GM12872 (cell line): Measurements from ENCODE around the gene MS4A15.

Experiments used
- TF ChIP-seq, protein P1 (sequence below): IDR thresholded peaks from 3 replicates; pipeline ENCODE4 v1.5.1; 2011; ENCODE audit warnings: low read depth, mild to moderate bottlenecking, low read length, moderate library complexity; ENCODE audit not compliant: insufficient read depth

MS4A15 gene

DNA sequence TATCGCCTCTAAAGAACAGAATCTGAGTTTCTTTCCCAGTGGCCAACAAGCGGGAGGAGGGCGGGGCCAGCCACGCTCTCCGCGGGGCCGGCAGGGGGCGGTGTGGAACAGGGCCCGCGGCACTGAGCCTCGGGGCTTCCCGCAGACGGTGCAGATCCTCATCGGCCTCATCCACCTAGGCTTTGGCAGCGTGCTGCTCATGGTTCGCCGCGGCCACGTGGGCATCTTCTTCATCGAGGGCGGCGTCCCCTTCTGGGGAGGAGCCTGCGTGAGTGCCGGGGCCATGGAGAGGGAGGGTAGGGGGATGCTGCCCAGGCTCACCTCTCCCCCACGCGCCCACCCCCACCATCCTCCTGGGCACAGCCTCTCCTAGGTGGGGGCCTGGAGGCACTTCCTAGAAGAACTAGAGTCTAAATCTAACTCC lies 10.7 kb downstream of the MS4A15 start:
- TF ChIP-seq, protein P1, sequence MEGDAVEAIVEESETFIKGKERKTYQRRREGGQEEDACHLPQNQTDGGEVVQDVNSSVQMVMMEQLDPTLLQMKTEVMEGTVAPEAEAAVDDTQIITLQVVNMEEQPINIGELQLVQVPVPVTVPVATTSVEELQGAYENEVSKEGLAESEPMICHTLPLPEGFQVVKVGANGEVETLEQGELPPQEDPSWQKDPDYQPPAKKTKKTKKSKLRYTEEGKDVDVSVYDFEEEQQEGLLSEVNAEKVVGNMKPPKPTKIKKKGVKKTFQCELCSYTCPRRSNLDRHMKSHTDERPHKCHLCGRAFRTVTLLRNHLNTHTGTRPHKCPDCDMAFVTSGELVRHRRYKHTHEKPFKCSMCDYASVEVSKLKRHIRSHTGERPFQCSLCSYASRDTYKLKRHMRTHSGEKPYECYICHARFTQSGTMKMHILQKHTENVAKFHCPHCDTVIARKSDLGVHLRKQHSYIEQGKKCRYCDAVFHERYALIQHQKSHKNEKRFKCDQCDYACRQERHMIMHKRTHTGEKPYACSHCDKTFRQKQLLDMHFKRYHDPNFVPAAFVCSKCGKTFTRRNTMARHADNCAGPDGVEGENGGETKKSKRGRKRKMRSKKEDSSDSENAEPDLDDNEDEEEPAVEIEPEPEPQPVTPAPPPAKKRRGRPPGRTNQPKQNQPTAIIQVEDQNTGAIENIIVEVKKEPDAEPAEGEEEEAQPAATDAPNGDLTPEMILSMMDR: no peak

DNA sequence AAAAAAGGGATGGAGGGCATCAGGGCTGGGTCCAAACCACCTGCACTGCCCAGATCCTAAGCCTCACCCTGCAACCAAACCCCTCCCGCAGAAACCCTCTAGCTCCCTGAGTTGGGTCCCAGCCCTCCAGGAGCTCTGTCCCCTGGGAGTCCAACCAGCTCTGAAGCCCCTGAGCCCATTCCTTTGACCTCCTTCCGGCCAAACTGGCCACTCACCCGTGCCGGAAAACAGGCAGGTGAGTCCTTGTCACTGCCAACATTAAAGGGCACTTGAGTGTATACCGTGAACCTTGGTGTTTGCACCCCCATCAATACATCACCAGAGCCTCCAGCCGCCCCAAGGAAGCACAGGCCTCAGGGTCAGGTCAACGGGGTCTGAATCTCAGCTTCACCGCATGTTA lies 11.5 kb downstream of the MS4A15 start:
- TF ChIP-seq, protein P1: no peak

DNA sequence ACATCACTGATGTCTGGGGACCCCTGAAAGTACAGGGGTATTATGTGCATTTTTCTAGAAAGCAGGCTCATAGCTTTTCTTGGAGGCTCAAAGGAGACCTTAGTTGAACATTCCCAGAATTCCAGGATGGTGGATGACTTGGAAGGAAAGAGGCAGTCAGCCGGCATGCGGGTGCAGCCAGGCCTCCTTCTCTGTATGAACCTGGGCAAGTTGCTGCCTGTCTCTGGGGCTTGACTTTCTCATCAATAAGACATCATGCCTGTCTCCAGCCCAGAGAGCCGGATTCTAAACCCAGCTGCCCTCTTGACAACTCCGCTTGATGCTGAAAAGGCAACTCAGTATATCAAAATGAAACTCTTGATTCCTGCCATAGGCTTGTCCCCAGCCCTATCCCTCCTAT lies 12.6 kb downstream of the MS4A15 start:
- TF ChIP-seq, protein P1: no peak

DNA sequence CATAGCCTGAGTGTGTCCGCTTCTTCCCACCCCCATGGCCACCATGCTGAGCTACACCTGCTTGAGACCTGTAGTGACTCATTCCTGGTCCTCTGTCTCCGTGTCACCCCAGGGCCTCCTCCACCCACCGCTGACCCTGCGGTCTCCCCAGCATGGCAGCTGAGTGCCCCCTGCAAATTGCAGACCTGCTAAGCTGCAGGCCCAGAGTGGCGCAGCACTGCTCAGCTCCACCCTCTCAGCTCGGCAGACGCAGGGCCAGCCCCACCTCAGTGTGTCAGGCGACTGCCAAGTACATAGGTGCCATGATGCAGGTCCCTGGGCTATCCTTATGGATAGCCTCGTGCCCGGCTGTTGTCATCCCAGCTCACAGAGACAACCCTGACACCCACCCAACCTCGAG lies 13.1 kb downstream of the MS4A15 start:
- TF ChIP-seq, protein P1: no peak

DNA sequence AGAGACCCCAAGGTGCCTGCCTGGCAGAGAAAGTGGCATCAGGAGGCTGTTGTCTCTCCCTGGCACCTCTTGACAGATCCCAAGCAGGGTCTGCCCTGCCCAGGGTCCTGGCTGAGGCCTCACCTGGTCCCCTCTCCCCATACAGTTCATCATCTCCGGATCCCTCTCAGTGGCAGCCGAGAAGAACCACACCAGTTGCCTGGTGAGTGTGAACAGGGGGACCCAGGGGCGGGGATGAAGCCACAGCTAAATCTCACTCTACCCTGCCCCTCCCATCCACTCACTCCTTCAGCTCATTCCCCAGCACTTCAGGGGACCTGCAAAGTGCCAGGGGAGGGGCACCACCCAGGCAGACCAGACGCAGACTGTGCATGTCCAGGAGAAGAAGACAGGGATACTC lies 14.5 kb downstream of the MS4A15 start:
- TF ChIP-seq, protein P1: no peak

DNA sequence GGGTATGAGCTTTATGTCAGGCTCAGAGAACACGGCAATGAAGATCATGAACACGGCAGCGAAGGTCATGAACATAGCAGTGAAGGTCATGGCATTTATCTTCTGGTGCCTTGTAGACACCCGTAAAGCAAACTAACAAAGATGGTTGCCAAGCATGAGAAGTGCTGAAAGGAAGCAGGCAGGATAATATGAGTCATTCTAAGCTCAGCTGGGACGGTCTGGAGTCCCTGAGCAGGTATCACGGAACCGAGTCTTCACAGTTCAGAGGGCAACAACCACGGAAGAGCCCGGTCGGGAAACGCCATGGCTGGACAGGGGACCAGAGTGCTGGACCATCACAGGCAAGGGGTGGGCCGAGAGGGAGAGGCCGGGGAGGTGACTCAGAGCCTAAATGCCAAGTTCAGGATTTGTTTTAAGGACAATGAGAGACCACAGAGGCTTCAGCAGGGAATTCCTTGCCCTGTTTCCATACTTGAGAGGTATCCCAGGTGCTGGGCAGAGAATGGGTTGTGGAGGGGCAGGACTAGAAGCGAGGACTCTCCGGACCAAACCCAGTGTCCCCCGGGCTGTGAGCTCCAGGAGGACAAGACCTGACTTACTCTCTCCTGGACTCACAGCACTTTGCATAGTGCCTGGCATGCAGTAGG lies 15.3 kb downstream of the MS4A15 start:
- TF ChIP-seq, protein P1: no peak

DNA sequence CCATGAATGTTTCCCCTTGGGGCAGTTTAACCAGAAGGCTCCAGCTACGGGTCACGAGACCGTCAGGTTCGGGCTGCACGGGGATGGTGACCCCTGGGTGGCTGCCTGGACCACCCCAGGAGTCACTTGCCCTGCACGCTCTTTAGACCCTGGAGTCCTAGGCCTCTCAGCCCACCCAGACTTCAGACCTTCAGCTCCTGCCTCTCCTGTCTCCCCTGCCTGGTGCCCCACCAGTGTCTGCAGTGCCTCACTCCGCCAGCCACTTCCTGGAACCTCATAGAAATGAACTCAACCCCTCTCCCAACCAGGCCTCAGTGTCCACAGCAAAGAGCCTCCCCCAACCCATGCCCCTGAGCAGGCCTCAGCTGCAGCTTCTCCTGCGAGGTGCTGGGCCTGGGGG lies 16.0 kb downstream of the MS4A15 start:
- TF ChIP-seq, protein P1: no peak
